Measurements from ENCODE around the gene TARS2. TPM values are rescaled to one million over a fixed set of nuclear protein-coding genes. Genes with fewer than 3 reads are reported as not detected.
A peak's percentile ranks its signal among the peaks of the same experiment; 100 is the strongest.

TARS2 gene
- total RNA-seq, 2 experiments from 2014 or later = 42.0 to 55.3 TPM

DNA sequence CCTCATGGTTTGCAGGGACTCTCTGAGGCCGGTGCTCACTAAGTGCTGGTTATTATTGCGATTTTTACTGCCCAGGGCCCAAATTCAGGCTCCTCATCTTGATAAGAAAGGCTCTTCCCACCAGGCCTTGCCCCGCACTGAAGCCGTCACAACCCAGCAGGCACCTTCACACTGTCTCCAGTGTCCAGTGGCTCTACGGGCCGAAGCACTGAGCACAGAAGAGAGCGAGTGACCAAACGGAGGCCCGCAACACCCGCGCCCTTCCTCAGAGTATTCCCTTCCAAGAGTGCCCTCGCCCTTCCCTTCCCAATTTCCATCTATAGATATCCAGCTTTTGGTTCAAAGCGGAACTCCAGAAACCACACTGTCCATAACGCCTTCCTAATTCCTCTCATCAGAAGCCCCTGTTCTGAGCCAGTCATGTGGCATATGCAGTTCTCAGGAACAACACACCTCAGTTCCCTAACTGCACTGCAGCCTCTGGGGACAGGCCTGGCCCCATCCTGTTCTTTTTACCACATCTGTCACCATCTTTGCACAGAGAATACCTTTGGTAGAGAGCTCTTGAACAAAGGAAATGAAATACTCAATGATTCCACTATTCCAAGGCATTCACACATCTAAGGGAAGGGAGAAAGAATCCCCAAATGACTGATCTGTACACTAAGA lies 43.4 kb downstream of the TARS2 start:
- no peaks in the 10 kb centered on the region for H3K9me3 ChIP-seq (ENCODE audit: low read length)
- BruUV-seq (replicated peaks) = no TSS peak
- H3K9me2 ChIP-seq (ENCODE audit: insufficient read depth, low read length) = no peaks in the 10 kb centered on the region
- no peak overlapping the region for H3K4me3 ChIP-seq (ENCODE audit: low read depth, low read length, poor library complexity, severe bottlenecking)
- DNase-seq (ENCODE audit: low spot score) = no peak
- TF ChIP-seq, protein P1, sequence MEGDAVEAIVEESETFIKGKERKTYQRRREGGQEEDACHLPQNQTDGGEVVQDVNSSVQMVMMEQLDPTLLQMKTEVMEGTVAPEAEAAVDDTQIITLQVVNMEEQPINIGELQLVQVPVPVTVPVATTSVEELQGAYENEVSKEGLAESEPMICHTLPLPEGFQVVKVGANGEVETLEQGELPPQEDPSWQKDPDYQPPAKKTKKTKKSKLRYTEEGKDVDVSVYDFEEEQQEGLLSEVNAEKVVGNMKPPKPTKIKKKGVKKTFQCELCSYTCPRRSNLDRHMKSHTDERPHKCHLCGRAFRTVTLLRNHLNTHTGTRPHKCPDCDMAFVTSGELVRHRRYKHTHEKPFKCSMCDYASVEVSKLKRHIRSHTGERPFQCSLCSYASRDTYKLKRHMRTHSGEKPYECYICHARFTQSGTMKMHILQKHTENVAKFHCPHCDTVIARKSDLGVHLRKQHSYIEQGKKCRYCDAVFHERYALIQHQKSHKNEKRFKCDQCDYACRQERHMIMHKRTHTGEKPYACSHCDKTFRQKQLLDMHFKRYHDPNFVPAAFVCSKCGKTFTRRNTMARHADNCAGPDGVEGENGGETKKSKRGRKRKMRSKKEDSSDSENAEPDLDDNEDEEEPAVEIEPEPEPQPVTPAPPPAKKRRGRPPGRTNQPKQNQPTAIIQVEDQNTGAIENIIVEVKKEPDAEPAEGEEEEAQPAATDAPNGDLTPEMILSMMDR (conservative IDR thresholded peaks at IDR 0.05; ENCODE audit: low read length) = no peak
- TF ChIP-seq EZH2phosphoT487 (IDR thresholded peaks at IDR 0.05; ENCODE audit: borderline replicate concordance, low read depth, low read length) = no peak
- ChIA-PET CTCF (ENCODE audit: unreplicated experiment) (no interaction called here), POLR2A (interaction anchor here (0.9 to 1.5 kb wide), 2 partner anchors 10 to 14 kb away, joined by 5 read pairs; no protein-coding TSS in a partner anchor)
- no peaks in the 10 kb centered on the region for H3K79me2 ChIP-seq (ENCODE audit: insufficient read depth, low read depth, low read length)
- H3K27ac ChIP-seq (ENCODE audit: low read depth, low read length, poor library complexity, severe bottlenecking) = no peak overlapping the region
- intact Hi-C loops (cut with micrococcal nuclease; ENCODE audit: unreplicated experiment) = no loop called here
- no peaks in the 10 kb centered on the region for H4K20me1 ChIP-seq (ENCODE audit: insufficient read depth, low read length)
- H3K36me3 ChIP-seq (ENCODE audit: insufficient read depth, low read length) = no peaks in the 10 kb centered on the region
- H3K4me2 ChIP-seq (ENCODE audit: low read length) = no peak overlapping the region
- no peak overlapping the region for H2AFZ ChIP-seq (ENCODE audit: low read length)
- H3K4me1 ChIP-seq (ENCODE audit: insufficient read depth, low read length, poor library complexity, severe bottlenecking) = no peaks in the 10 kb centered on the region

DNA sequence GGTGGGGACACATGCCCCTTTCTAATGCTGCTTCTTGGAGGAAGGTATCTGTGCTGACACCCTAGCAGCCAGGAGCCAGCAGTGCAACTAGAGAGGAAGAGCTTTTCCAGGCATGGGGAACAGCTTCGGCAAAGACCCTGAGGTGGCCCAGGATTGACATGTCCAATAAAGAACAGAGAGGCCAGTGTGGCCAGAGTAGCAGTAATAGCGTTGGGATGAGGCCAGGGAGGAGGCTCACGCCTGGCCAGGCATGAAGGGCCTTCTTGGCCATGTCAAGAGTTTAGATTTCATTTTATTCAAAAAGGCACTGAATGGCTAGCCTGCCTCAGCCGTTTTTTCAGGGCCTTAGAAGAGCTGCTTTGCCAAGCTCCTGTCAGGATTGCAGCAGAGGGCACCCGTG lies 45.6 kb downstream of the TARS2 start:
- no peak for DNase-seq (ENCODE audit: low spot score)
- Histone ChIP-seq H3K9me2 (ENCODE audit: insufficient read depth, low read length) (no peaks in the 10 kb centered on the region), H3K9me3 (ENCODE audit: low read length) (no peaks in the 10 kb centered on the region), H4K20me1 (ENCODE audit: insufficient read depth, low read length) (no peaks in the 10 kb centered on the region), H3K4me2 (ENCODE audit: low read length) (0 out of 2 replicates have a peak overlapping the region, but pooled peaks have one; percentile 0), H2AFZ (ENCODE audit: low read length) (peak overlapping the region; percentile 45; the same call in 1 of the 2 replicates), H3K4me3 (ENCODE audit: low read depth, low read length, poor library complexity, severe bottlenecking) (no peak overlapping the region), H3K79me2 (ENCODE audit: insufficient read depth, low read depth, low read length) (no peaks in the 10 kb centered on the region), H3K27ac (ENCODE audit: low read depth, low read length, poor library complexity, severe bottlenecking) (no peak overlapping the region), H3K36me3 (ENCODE audit: insufficient read depth, low read length) (no peaks in the 10 kb centered on the region), H3K4me1 (ENCODE audit: insufficient read depth, low read length, poor library complexity, severe bottlenecking) (no peaks in the 10 kb centered on the region)
- CTCF ChIA-PET (ENCODE audit: unreplicated experiment) = no interaction called here
- TF ChIP-seq, protein P1 (conservative IDR thresholded peaks at IDR 0.05; ENCODE audit: low read length) = peak; percentile 16; the same call in 1 of the 2 replicates
- no peak for TF ChIP-seq EZH2phosphoT487 (IDR thresholded peaks at IDR 0.05; ENCODE audit: borderline replicate concordance, low read depth, low read length)
- intact Hi-C loops (cut with micrococcal nuclease; ENCODE audit: unreplicated experiment) = loop anchor here (2.0 kb wide), 1 partner anchor 68 kb away; no protein-coding TSS in a partner anchor
- no TSS peak for BruUV-seq (replicated peaks)
- POLR2A ChIA-PET = interaction anchor here (0.6 to 0.7 kb wide), 2 partner anchors 83 to 96 kb away, joined by 3 read pairs; no protein-coding TSS in a partner anchor

DNA sequence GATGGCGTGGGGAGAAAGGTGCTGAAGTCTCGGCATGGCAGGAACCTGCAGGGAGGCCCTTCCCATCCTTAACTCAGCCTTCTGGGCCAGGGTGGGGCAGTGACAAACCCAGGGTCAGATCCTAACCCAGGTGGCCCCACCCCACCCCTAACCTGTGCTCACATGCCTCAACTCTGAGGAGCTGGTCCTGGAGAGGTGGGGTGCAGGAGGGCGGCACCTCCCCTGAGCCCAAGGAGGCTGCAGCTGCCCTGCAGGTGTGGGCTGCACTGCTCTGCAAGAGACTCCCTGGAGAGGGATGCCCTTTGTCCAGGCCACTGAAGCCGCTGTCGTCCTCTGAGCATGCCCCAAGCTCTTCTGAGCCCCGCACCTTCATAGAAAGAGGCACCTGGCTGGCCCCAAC lies 46.8 kb downstream of the TARS2 start:
- Histone ChIP-seq H3K79me2 (ENCODE audit: insufficient read depth, low read depth, low read length) (no peaks in the 10 kb centered on the region), H3K27ac (ENCODE audit: low read depth, low read length, poor library complexity, severe bottlenecking) (no peak overlapping the region), H3K9me2 (ENCODE audit: insufficient read depth, low read length) (no peaks in the 10 kb centered on the region), H3K36me3 (ENCODE audit: insufficient read depth, low read length) (no peaks in the 10 kb centered on the region), H3K9me3 (ENCODE audit: low read length) (no peaks in the 10 kb centered on the region), H3K4me2 (ENCODE audit: low read length) (no peak overlapping the region), H3K4me3 (ENCODE audit: low read depth, low read length, poor library complexity, severe bottlenecking) (no peak overlapping the region), H3K4me1 (ENCODE audit: insufficient read depth, low read length, poor library complexity, severe bottlenecking) (no peaks in the 10 kb centered on the region), H2AFZ (ENCODE audit: low read length) (no peak overlapping the region), H4K20me1 (ENCODE audit: insufficient read depth, low read length) (no peaks in the 10 kb centered on the region)
- ChIA-PET CTCF (ENCODE audit: unreplicated experiment) (no interaction called here), POLR2A (interaction anchor here (0.6 kb wide), 1 partner anchor 9 kb away, joined by 3 read pairs; no protein-coding TSS in a partner anchor)
- TF ChIP-seq, protein P1 (conservative IDR thresholded peaks at IDR 0.05; ENCODE audit: low read length) = no peak
- TF ChIP-seq EZH2phosphoT487 (IDR thresholded peaks at IDR 0.05; ENCODE audit: borderline replicate concordance, low read depth, low read length) = no peak
- no TSS peak for BruUV-seq (replicated peaks)
- no peak for DNase-seq (ENCODE audit: low spot score)
- intact Hi-C loops (cut with micrococcal nuclease; ENCODE audit: unreplicated experiment) = no loop called here
